Trophoblast cell (in vitro differentiated cells and primary cell): ENCODE results near the gene PHLPP1.

Experiments used
- DNase-seq, 2 donors: peaks; one replicate each; pipeline ENCODE4 v3.0.0-alpha.2; 2016
- H2AFZ ChIP-seq: 2 replicates; pipeline ENCODE4 v1.6.1; 2013; ENCODE audit warnings: low read length, moderate library complexity, mild to moderate bottlenecking; ENCODE audit not compliant: insufficient read depth, poor library complexity
- H2AK5ac ChIP-seq: 2 replicates; pipeline ENCODE4 v1.6.1; 2013; ENCODE audit warnings: mild to moderate bottlenecking, low read length
- H2BK120ac ChIP-seq: 2 replicates; pipeline ENCODE4 v1.6.1; 2013; ENCODE audit warnings: low read length, mild to moderate bottlenecking, moderate library complexity; ENCODE audit not compliant: insufficient read depth, poor library complexity
- H2BK12ac ChIP-seq: 2 replicates; pipeline ENCODE4 v1.6.1; 2013; ENCODE audit warnings: mild to moderate bottlenecking, low read length, moderate library complexity
- H2BK5ac ChIP-seq: 2 replicates; pipeline ENCODE4 v1.6.1; 2013; ENCODE audit warnings: low read length, low read depth, moderate library complexity, mild to moderate bottlenecking; ENCODE audit not compliant: poor library complexity
- H3K14ac ChIP-seq: 2 replicates; pipeline ENCODE4 v1.6.1; 2013; ENCODE audit warnings: mild to moderate bottlenecking, low read length
- H3K18ac ChIP-seq: 2 replicates; pipeline ENCODE4 v1.6.1; 2013; ENCODE audit warnings: mild to moderate bottlenecking, low read length
- H3K23ac ChIP-seq: 2 replicates; pipeline ENCODE4 v1.6.1; 2013; ENCODE audit warnings: low read length
- H3K27ac ChIP-seq: 2 replicates; pipeline ENCODE4 v1.5.1; 2013; ENCODE audit warnings: low read depth, mild to moderate bottlenecking, inconsistent platforms, low read length, moderate library complexity
- H3K27me3 ChIP-seq: 2 replicates; pipeline ENCODE4 v1.6.1; 2013; ENCODE audit warnings: inconsistent platforms, mild to moderate bottlenecking, low read length, moderate library complexity; ENCODE audit not compliant: insufficient read depth
- H3K36me3 ChIP-seq, 2 experiments: 1 replicate in 1 of 2; 2 replicates in 1 of 2; pipeline ENCODE4 v1.6.1; 2013; ENCODE audit warnings: low read length in 2 of 2, mild to moderate bottlenecking in 2 of 2, moderate library complexity in 1 of 2; ENCODE audit not compliant: insufficient read depth in 2 of 2, control insufficient read depth in 1 of 2
- H3K4ac ChIP-seq: 2 replicates; pipeline ENCODE4 v1.6.1; 2013; ENCODE audit warnings: low read depth, mild to moderate bottlenecking, low read length, moderate library complexity
- H3K4me1 ChIP-seq, 2 experiments: 1 replicate in 1 of 2; 2 replicates in 1 of 2; pipeline ENCODE4 v1.6.1; 2013; ENCODE audit warnings: low read length in 2 of 2, mild to moderate bottlenecking in 2 of 2, moderate library complexity in 1 of 2; ENCODE audit not compliant: insufficient read depth in 2 of 2, control insufficient read depth in 1 of 2
- H3K4me2 ChIP-seq: 2 replicates; pipeline ENCODE4 v1.6.1; 2013; ENCODE audit warnings: inconsistent platforms, mild to moderate bottlenecking, low read length, moderate library complexity
- H3K4me3 ChIP-seq: 2 replicates; pipeline ENCODE4 v1.5.1; 2013; ENCODE audit warnings: mild to moderate bottlenecking, low read depth, low read length, inconsistent platforms
- H3K79me1 ChIP-seq: one replicate; pipeline ENCODE4 v1.6.1; 2013; ENCODE audit warnings: low read length
- H3K79me2 ChIP-seq: 2 replicates; pipeline ENCODE4 v1.6.1; 2013; ENCODE audit warnings: low read length, mild to moderate bottlenecking; ENCODE audit not compliant: control insufficient read depth, insufficient read depth, poor library complexity
- H3K9ac ChIP-seq: 2 replicates; pipeline ENCODE4 v1.6.1; 2013; ENCODE audit warnings: mild to moderate bottlenecking, low read length
- H3K9me3 ChIP-seq: 2 replicates; pipeline ENCODE4 v1.6.1; 2013; ENCODE audit warnings: low read depth, mild to moderate bottlenecking, control low read depth, inconsistent platforms, low read length; ENCODE audit not compliant: insufficient read depth
- H4K12ac ChIP-seq: 2 replicates; pipeline ENCODE4 v1.6.1; 2013; ENCODE audit warnings: low read depth, mild to moderate bottlenecking, low read length, moderate library complexity
- H4K8ac ChIP-seq: 2 replicates; pipeline ENCODE4 v1.6.1; 2013; ENCODE audit warnings: low read depth, mild to moderate bottlenecking, low read length, moderate library complexity
- H4K91ac ChIP-seq: one replicate; pipeline ENCODE4 v1.6.1; 2013; ENCODE audit warnings: low read depth, mild to moderate bottlenecking, low read length, moderate library complexity
- WGBS: extraction: QIAGEN DNeasy Blood & Tissue Kit; methylation state at CpG from one replicate; pipeline ENCODE4 v1.1.7; 2013; ENCODE audit warnings: missing lambda C conversion rate; ENCODE audit not compliant: insufficient read length, insufficient coverage; ENCODE audit errors: extremely low coverage; 5-methylcytosine and 5-hydroxymethylcytosine counted together

PHLPP1 gene

GRCh38 chr18:63001861-63002260 is 286.5 kb downstream of the PHLPP1 start:
- no peaks in the 10 kb centered on the region for H3K79me2 ChIP-seq
- no peaks in the 10 kb centered on the region for H3K9me3 ChIP-seq
- H3K27ac ChIP-seq, result no peak overlapping the region
- no peak overlapping the region for H3K14ac ChIP-seq
- no peak overlapping the region for H3K9ac ChIP-seq
- H3K4me1 ChIP-seq, result no peaks in the 10 kb centered on the region
- no peak overlapping the region for H3K4me2 ChIP-seq
- H3K4ac ChIP-seq, result no peak overlapping the region
- H3K27me3 ChIP-seq, result no peaks in the 10 kb centered on the region
- H2BK120ac ChIP-seq, result no peak overlapping the region
- no peak overlapping the region for H2AK5ac ChIP-seq
- H2BK12ac ChIP-seq, result no peak overlapping the region
- no peak overlapping the region for H2AFZ ChIP-seq
- DNase-seq, result no peak
- H2BK5ac ChIP-seq, result no peak overlapping the region
- no peak overlapping the region for H4K12ac ChIP-seq
- H3K23ac ChIP-seq, result no peak overlapping the region
- no peaks in the 10 kb centered on the region for H3K79me1 ChIP-seq
- H3K36me3 ChIP-seq, result no peaks in the 10 kb centered on the region
- H3K18ac ChIP-seq, result no peak overlapping the region
- WGBS, result no CpG with 5 or more reads among the region's 5 CpGs
- no peak overlapping the region for H4K91ac ChIP-seq
- H3K4me3 ChIP-seq, result no peak overlapping the region
- H4K8ac ChIP-seq, result no peak overlapping the region

GRCh38 chr18:63002305-63002704 is 287.0 kb downstream of the PHLPP1 start:
- Histone ChIP-seq H4K12ac (no peak overlapping the region), H2BK120ac (no peak overlapping the region), H3K14ac (no peak overlapping the region), H2BK12ac (no peak overlapping the region), H3K27ac (no peak overlapping the region), H3K4me1 (no peaks in the 10 kb centered on the region), H3K9ac (no peak overlapping the region), H3K4me3 (no peak overlapping the region), H3K79me1 (no peaks in the 10 kb centered on the region), H3K79me2 (no peaks in the 10 kb centered on the region), H3K36me3 (no peaks in the 10 kb centered on the region), H3K27me3 (no peaks in the 10 kb centered on the region), H3K18ac (no peak overlapping the region), H4K91ac (no peak overlapping the region), H2AFZ (no peak overlapping the region), H3K23ac (no peak overlapping the region), H4K8ac (no peak overlapping the region), H3K9me3 (no peaks in the 10 kb centered on the region), H2BK5ac (no peak overlapping the region), H2AK5ac (no peak overlapping the region), H3K4me2 (no peak overlapping the region), H3K4ac (no peak overlapping the region)
- no peak for DNase-seq
- WGBS, result no CpG with 5 or more reads among the region's 6 CpGs

- H2AFZ ChIP-seq, result no peak overlapping the region
- H3K9ac ChIP-seq, result no peak overlapping the region
- no peaks in the 10 kb centered on the region for H3K36me3 ChIP-seq
- no peak overlapping the region for H2AK5ac ChIP-seq
- no peak overlapping the region for H4K8ac ChIP-seq
- no peak overlapping the region for H4K91ac ChIP-seq
- no peak overlapping the region for H2BK5ac ChIP-seq
- H3K9me3 ChIP-seq, result no peaks in the 10 kb centered on the region
- no peaks in the 10 kb centered on the region for H3K79me1 ChIP-seq
- no peak overlapping the region for H3K4me3 ChIP-seq
- H3K14ac ChIP-seq, result no peak overlapping the region
- no peak overlapping the region for H3K4ac ChIP-seq
- no peak overlapping the region for H3K23ac ChIP-seq
- H3K79me2 ChIP-seq, result no peaks in the 10 kb centered on the region
- no peak overlapping the region for H3K18ac ChIP-seq
- H3K4me2 ChIP-seq, result no peak overlapping the region
- DNase-seq, result no peak
- no peak overlapping the region for H4K12ac ChIP-seq
- WGBS, result no CpG with 5 or more reads among the region's 9 CpGs
- H3K4me1 ChIP-seq, result no peaks in the 10 kb centered on the region
- no peak overlapping the region for H3K27ac ChIP-seq
- no peak overlapping the region for H2BK12ac ChIP-seq
- no peaks in the 10 kb centered on the region for H3K27me3 ChIP-seq
- H2BK120ac ChIP-seq, result no peak overlapping the region
Measured at GRCh38 chr18:63002803-63003445, 287.6 kb downstream of the PHLPP1 start.

- no peaks in the 10 kb centered on the region for H3K36me3 ChIP-seq
- no peaks in the 10 kb centered on the region for H3K27me3 ChIP-seq
- no peak overlapping the region for H2BK5ac ChIP-seq
- H3K4me3 ChIP-seq, result no peak overlapping the region
- H3K79me1 ChIP-seq, result no peaks in the 10 kb centered on the region
- no CpG with 5 or more reads among the region's 5 CpGs for WGBS
- no peak overlapping the region for H3K14ac ChIP-seq
- no peak overlapping the region for H4K12ac ChIP-seq
- no peak overlapping the region for H3K23ac ChIP-seq
- H2BK12ac ChIP-seq, result no peak overlapping the region
- no peak overlapping the region for H2BK120ac ChIP-seq
- H3K4me1 ChIP-seq, result no peaks in the 10 kb centered on the region
- no peak for DNase-seq
- H3K18ac ChIP-seq, result no peak overlapping the region
- no peaks in the 10 kb centered on the region for H3K9me3 ChIP-seq
- H3K4ac ChIP-seq, result no peak overlapping the region
- no peak overlapping the region for H3K9ac ChIP-seq
- H2AFZ ChIP-seq, result no peak overlapping the region
- H3K79me2 ChIP-seq, result no peaks in the 10 kb centered on the region
- H4K91ac ChIP-seq, result no peak overlapping the region
- H3K27ac ChIP-seq, result no peak overlapping the region
- no peak overlapping the region for H2AK5ac ChIP-seq
- no peak overlapping the region for H3K4me2 ChIP-seq
- no peak overlapping the region for H4K8ac ChIP-seq
Measured at GRCh38 chr18:63003899-63004298, 288.6 kb downstream of the PHLPP1 start.
